ENCODE data around the gene C1orf116. TPM values are rescaled to one million over a fixed set of nuclear protein-coding genes. Genes with fewer than 3 reads are reported as not detected.

The C1orf116 gene
- total and polyA plus RNA-seq, 10 of the 15 experiments (the other 5 are each of a cell fraction or from before 2014, with no cell fraction given), result 0.01 to 0.08 TPM; not detected in 8

- Histone ChIP-seq H3K4me2 (ENCODE audit: control insufficient read depth, insufficient read depth) (no peak overlapping the region), H2AFZ (ENCODE audit: control insufficient read depth, low read depth, low read length) (no peak overlapping the region), H3K4me3 (no peak overlapping the region), H3K9ac (ENCODE audit: control insufficient read depth, insufficient read depth, low read length) (no peak overlapping the region), H3K36me3 (ENCODE audit: control insufficient read depth in 2 of 2, insufficient read depth in 2 of 2, low read length in 1 of 2) (no peaks in the 10 kb centered on the region), H3K27me3 (replicated peaks in 1 of 2; ENCODE audit: control insufficient read depth in 2 of 2, insufficient read depth in 2 of 2, low read length in 1 of 2) (peaks cover 0 to 5% of the 10 kb centered on the region in 2 experiments), H3K79me2 (ENCODE audit: control insufficient read depth, insufficient read depth, low read length) (no peaks in the 10 kb centered on the region), H3K9me3 (replicated peaks; ENCODE audit: control insufficient read depth, insufficient read depth, low read length) (no peaks in the 10 kb centered on the region), H3K4me1 (ENCODE audit: control insufficient read depth, insufficient read depth, low read length) (no peaks in the 10 kb centered on the region), H3K27ac (ENCODE audit: control insufficient read depth, insufficient read depth) (no peak overlapping the region), H4K20me1 (ENCODE audit: control insufficient read depth, insufficient read depth) (no peaks in the 10 kb centered on the region)
- BruUV-seq (replicated peaks), result no TSS peak
- TF ChIP-seq WRNIP1 (IDR thresholded peaks at IDR 0.05; ENCODE audit: borderline replicate concordance, low read depth, low read length), result no peak
- no peak for TF ChIP-seq JUNB (IDR thresholded peaks at IDR 0.05)
- no peak for TF ChIP-seq CBX3 (IDR thresholded peaks at IDR 0.05; ENCODE audit: borderline replicate concordance, low read depth)
- no peak for TF ChIP-seq CBFB (IDR thresholded peaks at IDR 0.05; ENCODE audit: low read depth)
- no peak for TF ChIP-seq PBX3 (IDR thresholded peaks at IDR 0.05; ENCODE audit: insufficient replicate concordance, low read depth, low read length)
- TF ChIP-seq CEBPB (IDR thresholded peaks at IDR 0.05; ENCODE audit: borderline replicate concordance in 1 of 2, low read depth in 2 of 2, low read length in 2 of 2), result no peak
- no peak for TF ChIP-seq IRF5 (IDR thresholded peaks at IDR 0.05; ENCODE audit: borderline replicate concordance)
- no peak for TF ChIP-seq SMC3 (IDR thresholded peaks at IDR 0.05; ENCODE audit: borderline replicate concordance, low read length)
- TF ChIP-seq, protein P1, sequence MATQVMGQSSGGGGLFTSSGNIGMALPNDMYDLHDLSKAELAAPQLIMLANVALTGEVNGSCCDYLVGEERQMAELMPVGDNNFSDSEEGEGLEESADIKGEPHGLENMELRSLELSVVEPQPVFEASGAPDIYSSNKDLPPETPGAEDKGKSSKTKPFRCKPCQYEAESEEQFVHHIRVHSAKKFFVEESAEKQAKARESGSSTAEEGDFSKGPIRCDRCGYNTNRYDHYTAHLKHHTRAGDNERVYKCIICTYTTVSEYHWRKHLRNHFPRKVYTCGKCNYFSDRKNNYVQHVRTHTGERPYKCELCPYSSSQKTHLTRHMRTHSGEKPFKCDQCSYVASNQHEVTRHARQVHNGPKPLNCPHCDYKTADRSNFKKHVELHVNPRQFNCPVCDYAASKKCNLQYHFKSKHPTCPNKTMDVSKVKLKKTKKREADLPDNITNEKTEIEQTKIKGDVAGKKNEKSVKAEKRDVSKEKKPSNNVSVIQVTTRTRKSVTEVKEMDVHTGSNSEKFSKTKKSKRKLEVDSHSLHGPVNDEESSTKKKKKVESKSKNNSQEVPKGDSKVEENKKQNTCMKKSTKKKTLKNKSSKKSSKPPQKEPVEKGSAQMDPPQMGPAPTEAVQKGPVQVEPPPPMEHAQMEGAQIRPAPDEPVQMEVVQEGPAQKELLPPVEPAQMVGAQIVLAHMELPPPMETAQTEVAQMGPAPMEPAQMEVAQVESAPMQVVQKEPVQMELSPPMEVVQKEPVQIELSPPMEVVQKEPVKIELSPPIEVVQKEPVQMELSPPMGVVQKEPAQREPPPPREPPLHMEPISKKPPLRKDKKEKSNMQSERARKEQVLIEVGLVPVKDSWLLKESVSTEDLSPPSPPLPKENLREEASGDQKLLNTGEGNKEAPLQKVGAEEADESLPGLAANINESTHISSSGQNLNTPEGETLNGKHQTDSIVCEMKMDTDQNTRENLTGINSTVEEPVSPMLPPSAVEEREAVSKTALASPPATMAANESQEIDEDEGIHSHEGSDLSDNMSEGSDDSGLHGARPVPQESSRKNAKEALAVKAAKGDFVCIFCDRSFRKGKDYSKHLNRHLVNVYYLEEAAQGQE (IDR thresholded peaks at IDR 0.05; ENCODE audit: low read depth, low read length), result no peak
- no peak for TF ChIP-seq HSF1 (IDR thresholded peaks at IDR 0.05; ENCODE audit: low read depth, low read length)
- no peak for TF ChIP-seq SREBF1 (IDR thresholded peaks at IDR 0.05; ENCODE audit: low read length)
- no peak for TF ChIP-seq HCFC1 (IDR thresholded peaks at IDR 0.05; ENCODE audit: low read length)
- TF ChIP-seq TCF7 (IDR thresholded peaks at IDR 0.05; ENCODE audit: borderline replicate concordance), result no peak
- TF ChIP-seq FOXK2 (IDR thresholded peaks at IDR 0.05), result no peak
- TF ChIP-seq RAD21 (IDR thresholded peaks at IDR 0.05; ENCODE audit: insufficient read depth, low read depth, low read length), result no peak
- TF ChIP-seq RELA (IDR thresholded peaks at IDR 0.05; ENCODE audit: borderline replicate concordance, partially characterized antibody), result no peak
- DNase-seq (ENCODE audit: low read depth, low spot score) (no peak), ATAC-seq (no peak), FAIRE-seq (no peak)
- in situ Hi-C loops (cut with MboI) (no loop called here), intact Hi-C loops (cut with micrococcal nuclease; ENCODE audit: unreplicated experiment) (no loop called here)
- WGBS (ENCODE audit: insufficient coverage, insufficient replicate concordance, low lambda C conversion rate, missing lambda C conversion rate), result 24% methylated on average over 14 of the region's 18 CpGs
- POLR2A ChIA-PET, result no interaction called here
- SMC1A ChIA-PET (ENCODE audit: uncharacterized antibody, unreplicated experiment), result no interaction called here
- RAD21 ChIA-PET (ENCODE audit: unreplicated experiment), result no interaction called here
- CTCF ChIA-PET, result interaction anchor here (1.0 kb wide), 1 partner anchor 140 kb away, joined by 3 read pairs; no protein-coding TSS in a partner anchor
Measured at GRCh38 chr1:207024202-207025145, 8.1 kb downstream of the C1orf116 start.
